HL-60 (cell line): ENCODE data around the gene PTPRN2.

ENCODE experiments used
- CTCF ChIP-seq: IDR thresholded peaks from one replicate; pipeline ENCODE4 v1.5.1; 2011; ENCODE audit warnings: low read length, control low read depth, inconsistent platforms; ENCODE audit not compliant: insufficient read depth
- GABPA ChIP-seq: IDR thresholded peaks from 2 replicates; pipeline ENCODE4 v1.6.1; 2012; ENCODE audit warnings: low read depth
- POLR2AphosphoS5 ChIP-seq: IDR thresholded peaks from 2 replicates; pipeline ENCODE4 v1.6.1; 2012; ENCODE audit warnings: low read depth
- SPI1 ChIP-seq: IDR thresholded peaks from 2 replicates; pipeline ENCODE4 v1.6.1; 2012; ENCODE audit warnings: low read depth, mild to moderate bottlenecking, borderline replicate concordance
- TF ChIP-seq, protein P1 (sequence below): IDR thresholded peaks from 2 replicates; pipeline ENCODE4 v1.6.1; 2012; ENCODE audit warnings: low read depth; ENCODE audit not compliant: insufficient replicate concordance

- no peak for TF ChIP-seq CTCF
- TF ChIP-seq POLR2AphosphoS5, result no peak
- no peak for TF ChIP-seq GABPA
- TF ChIP-seq, protein P1, sequence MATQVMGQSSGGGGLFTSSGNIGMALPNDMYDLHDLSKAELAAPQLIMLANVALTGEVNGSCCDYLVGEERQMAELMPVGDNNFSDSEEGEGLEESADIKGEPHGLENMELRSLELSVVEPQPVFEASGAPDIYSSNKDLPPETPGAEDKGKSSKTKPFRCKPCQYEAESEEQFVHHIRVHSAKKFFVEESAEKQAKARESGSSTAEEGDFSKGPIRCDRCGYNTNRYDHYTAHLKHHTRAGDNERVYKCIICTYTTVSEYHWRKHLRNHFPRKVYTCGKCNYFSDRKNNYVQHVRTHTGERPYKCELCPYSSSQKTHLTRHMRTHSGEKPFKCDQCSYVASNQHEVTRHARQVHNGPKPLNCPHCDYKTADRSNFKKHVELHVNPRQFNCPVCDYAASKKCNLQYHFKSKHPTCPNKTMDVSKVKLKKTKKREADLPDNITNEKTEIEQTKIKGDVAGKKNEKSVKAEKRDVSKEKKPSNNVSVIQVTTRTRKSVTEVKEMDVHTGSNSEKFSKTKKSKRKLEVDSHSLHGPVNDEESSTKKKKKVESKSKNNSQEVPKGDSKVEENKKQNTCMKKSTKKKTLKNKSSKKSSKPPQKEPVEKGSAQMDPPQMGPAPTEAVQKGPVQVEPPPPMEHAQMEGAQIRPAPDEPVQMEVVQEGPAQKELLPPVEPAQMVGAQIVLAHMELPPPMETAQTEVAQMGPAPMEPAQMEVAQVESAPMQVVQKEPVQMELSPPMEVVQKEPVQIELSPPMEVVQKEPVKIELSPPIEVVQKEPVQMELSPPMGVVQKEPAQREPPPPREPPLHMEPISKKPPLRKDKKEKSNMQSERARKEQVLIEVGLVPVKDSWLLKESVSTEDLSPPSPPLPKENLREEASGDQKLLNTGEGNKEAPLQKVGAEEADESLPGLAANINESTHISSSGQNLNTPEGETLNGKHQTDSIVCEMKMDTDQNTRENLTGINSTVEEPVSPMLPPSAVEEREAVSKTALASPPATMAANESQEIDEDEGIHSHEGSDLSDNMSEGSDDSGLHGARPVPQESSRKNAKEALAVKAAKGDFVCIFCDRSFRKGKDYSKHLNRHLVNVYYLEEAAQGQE, result no peak
- TF ChIP-seq SPI1, result no peak
Observed at GRCh38 chr7:158529181-158530096, 58.2 kb downstream of the PTPRN2 start.
